AG20443 (cell line): Measurements from ENCODE around the gene PCBP3.
A peak's percentile ranks its signal among the peaks of the same experiment; 100 is the strongest.

Experiments
- DNase-seq: peaks from one replicate; pipeline ENCODE4 v3.0.0; 2012; ENCODE audit warnings: low spot score, mixed read lengths

PCBP3 gene

GRCh38 chr21:45724994-45725843, 81.7 kb downstream of the PCBP3 start:
- no peak for DNase-seq

GRCh38 chr21:45725844-45726200, 82.3 kb downstream of the PCBP3 start:
- DNase-seq: no peak

DNA sequence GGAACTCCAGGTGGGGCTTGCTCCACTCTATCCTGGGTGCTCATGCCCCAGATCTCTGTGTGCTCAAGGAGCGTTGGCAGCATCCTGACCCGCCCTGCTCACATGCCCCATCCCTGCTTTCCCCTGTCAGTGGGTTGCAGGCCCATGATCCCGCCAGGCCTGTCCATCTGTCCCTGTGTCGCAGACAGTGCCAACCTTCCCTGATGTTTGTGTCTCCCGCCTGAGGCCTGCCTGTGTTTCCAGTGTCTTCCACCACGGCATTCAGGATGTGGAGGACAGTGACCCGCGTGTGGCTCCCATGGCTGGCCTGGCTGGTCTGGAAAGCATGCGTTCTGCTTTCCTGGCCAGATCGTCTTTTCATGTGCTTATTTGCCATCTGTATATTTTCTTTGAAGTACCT, 82.9 kb downstream of the PCBP3 start:
- DNase-seq: no peak

DNA sequence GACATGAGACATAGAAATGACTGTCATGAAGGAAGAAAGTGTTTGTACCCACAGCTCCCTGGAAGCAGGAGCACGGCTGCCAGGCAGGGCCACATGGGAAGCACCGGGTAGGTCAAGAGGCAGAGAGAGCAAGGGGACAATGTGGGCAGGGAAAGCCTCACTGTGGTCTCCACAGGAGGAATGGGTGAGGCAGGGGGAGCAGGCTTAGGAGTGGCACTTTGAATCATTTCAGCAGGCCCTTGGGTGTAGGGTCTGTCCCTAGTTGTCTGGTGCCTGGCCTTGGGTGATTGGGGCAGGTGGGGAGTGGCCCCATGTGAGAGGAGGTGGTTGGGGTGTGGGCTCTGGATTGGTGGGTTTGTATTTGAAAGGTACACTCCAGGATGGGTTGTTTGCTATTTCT, 83.9 kb downstream of the PCBP3 start:
- DNase-seq: no peak

DNA sequence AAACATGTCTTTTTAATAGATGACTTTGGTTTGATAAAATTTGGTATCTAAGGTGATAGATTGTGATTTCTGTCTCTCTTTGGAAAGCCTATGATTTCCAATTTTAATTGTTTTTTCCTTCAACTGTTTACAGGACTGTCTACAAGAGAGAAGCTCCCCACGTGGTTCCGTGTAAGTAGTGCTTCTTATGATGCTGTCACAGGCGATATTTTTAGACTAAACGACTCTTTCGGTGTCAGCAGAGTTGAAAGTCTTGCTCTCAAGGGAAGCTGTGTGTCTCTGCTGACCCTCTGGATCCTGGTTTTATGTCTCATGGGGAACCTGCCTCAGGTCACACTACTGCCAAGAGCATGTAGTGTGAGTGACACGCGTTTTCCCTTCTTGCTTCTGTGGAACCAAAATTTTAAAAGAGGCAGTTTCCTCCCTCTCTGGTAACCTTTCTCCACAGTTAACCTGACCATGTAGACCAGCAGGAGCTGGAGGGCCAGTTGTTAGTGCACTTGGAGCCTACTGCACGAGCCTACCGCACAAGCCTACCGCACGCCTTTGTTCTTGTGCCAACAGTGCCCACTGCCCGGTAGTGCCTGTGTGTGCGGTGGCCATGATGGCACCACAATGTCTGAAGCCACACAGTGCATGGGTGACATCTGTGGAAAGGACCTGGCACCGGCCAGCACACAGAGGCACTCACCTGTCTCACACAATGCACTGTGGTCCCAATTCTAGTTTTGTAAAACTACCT, 91.9 kb downstream of the PCBP3 start:
- DNase-seq: no peak

GRCh38 chr21:45736042-45736689, 92.6 kb downstream of the PCBP3 start:
- no peak for DNase-seq

- no peak for DNase-seq
These were observed 93.4 kb downstream of the PCBP3 start for GRCh38 chr21:45736690-45737484.

- no peak for DNase-seq
These were observed 94.1 kb downstream of the PCBP3 start for GRCh38 chr21:45737485-45738166.

DNA sequence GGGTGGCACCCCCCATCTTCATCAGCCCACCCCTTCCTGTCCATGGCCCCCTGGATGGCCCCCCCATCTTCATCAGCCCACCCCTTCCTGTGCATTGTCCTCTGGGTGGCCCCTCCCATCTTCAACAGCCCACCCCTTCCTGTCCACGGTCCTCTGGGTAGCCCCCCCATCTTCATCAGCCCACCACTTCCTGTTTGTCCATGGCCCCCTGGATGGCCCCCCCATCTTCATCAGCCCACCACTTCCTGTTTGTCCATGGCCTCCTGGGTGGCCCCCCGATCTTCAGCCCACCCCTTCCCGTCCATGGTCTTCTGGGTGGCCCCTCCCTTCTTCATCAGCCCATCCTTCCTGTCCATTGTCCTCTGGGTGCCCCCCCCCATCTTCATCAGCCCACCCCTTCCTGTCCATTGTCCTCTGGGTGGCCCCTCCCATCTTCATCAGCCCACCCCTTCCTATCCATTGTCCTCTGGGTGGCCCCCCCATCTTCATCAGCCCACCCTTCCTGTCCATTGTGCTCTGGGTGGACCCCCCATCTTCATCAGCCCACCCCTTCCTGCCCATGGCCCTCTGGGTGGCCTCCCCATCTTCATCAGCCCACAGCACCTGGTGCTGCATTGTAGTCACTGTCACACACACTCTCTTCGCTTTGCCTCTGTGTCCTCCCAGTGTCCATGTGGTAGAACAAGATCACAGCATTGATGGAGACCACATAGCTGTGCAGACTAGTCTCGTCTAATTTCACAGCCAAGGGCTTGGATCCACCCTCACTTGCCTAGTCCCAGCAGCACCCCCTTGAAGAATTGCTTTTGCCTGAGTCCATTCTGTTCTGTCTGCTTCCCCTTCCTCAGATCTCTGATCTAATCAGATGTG, 95.9 kb downstream of the PCBP3 start:
- DNase-seq: no peak

- DNase-seq: no peak
These were observed 96.5 kb downstream of the PCBP3 start for GRCh38 chr21:45740088-45740440.

DNA sequence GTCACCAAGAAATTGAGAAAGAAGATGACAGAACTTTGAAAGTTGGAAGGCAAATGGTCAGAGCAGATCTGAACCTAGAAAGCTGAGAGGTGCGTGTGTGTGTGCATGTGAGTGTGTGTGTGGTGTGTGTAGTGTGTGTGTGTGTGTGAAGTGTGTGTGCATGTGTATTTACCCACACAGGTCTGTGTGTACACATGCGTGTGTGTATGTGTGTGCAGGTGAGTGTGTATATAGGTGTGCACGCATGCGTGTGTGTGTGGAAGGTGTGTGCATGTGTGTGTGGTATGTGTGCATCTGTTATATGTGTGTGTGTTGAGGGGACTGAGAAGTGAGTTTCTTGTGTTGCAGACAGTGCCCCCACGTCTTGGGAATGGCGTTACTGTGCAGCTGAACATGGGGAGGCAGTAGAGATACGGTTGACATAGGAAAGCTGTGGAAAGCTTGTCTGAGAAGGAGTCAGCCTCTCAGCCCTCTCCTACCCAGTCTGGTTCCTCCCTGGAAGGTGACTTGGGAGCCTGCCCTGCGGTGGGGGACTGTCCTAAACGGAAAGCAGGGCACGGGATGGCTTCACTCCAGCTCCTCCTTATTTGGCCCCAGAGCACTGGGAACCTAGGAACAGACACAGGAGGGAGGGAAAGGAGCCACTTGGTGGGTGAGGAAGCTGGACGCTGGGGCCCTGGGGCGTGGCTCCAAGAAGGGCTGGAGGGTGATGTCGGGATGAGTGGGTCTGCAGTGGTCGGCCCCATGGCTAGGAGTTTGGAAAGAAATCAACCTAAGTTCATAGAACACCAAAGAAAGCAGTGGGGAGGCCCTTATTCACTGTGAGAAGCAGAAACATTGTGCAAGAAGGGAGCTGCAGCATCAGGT, 97.2 kb downstream of the PCBP3 start:
- DNase-seq: no peak

DNA sequence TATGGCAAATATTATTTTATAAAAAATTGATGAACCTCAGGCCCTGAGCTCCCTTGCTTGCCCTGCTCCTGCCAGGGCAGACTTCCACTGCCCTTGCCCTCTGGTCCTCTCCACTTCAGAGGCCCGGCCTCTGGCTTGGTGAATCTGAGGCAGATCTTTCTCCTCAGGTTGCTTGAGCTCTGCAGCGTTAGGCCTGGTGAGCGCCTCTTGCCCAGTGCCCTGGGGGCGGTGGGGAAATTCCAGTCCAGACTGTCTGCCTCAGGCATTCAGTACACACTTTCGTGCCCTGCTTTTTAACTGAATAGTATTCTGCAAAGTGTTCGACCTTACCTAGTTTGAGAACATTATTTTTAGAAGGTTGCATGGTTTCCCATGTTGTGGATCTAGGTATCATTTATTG, 98.2 kb downstream of the PCBP3 start:
- DNase-seq: no peak

DNA sequence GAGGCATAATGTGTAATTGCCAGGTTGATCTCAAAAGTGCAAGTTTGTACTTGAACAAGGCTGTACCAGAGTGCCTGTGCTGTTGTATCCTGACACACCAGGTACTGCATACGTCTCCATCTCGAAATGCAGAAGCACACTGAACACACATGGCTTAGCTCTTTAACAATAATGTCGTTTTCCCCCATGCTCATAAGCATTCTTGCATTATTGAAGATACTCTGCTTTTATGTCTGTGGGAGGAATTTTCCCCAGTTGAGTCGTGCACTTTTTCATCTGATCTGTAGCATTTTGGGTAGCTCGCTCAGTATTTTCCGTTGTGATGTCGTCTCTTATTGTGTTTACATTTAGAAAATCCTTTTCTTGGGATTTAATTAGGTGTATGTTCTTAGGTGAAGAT, 98.7 kb downstream of the PCBP3 start:
- no peak for DNase-seq

- no peak for DNase-seq
These were observed 101.7 kb downstream of the PCBP3 start for GRCh38 chr21:45745256-45745655.

GRCh38 chr21:45747233-45747766, 103.8 kb downstream of the PCBP3 start:
- no peak for DNase-seq

DNA sequence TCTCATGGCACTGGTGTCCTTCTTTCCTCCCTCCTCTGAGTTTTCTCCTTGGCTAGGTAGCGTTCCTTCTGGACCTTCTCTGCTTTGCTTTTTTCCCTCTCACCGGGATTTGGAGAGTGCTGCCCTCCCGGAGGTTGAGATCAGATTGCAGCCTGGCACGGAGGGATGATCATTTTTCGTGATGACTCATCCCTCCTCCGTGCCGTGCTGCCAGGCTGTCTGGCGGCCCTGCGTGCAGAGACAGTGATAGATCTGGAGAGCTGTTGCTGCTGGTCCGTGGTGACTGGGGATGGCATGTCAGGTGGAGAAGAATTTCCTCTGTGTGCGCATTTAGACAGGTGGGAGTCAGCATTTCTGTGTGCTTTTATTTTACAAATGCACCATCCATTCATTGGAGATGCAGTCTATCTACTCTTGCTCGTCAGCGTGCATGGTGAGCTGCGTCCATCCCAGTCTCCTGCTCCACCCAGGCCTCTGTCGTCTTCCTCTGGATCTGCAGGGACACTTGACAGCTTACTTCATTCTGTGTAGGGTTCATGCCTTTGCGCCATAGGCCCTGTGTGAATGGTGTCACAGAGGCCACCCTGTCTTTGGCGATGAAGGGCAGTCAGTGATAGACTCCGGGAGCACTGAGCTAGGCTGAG, 104.4 kb downstream of the PCBP3 start:
- peak; percentile 86 for DNase-seq

- DNase-seq: no peak
These were observed 105.1 kb downstream of the PCBP3 start for GRCh38 chr21:45748593-45748992.

GRCh38 chr21:45749974-45750373, 106.4 kb downstream of the PCBP3 start:
- DNase-seq: no peak

GRCh38 chr21:45750936-45751335, 107.4 kb downstream of the PCBP3 start:
- no peak for DNase-seq
